Neural cell (in vitro differentiated cells): ENCODE measurements around the gene FAM162B. TPM values are rescaled to one million over a fixed set of nuclear protein-coding genes. Genes with fewer than 3 reads are reported as not detected.

Source experiments
- H2AFZ ChIP-seq: fragments of 200-600, 300-800 bp; sonication (generic), shearing (Covaris generic); 2 replicates; pipeline ENCODE4 v1.6.0; 2014; ENCODE audit warnings: low read depth, mild to moderate bottlenecking, antibody characterized with exemption, low read length, moderate library complexity
- H3F3A ChIP-seq: fragments of 200-600 bp; shearing (Covaris generic); 2 replicates; pipeline ENCODE4 v1.6.1; 2016; ENCODE audit warnings: mild to moderate bottlenecking, moderate library complexity, mixed read lengths, antibody characterized with exemption, low read length; ENCODE audit not compliant: insufficient read depth, poor library complexity, severe bottlenecking
- H3K27ac ChIP-seq: fragments of 200-600, 300-800 bp; sonication (generic), shearing (Covaris generic); 2 replicates; pipeline ENCODE4 v1.5.1; 2014; ENCODE audit warnings: mild to moderate bottlenecking, low read length, moderate library complexity
- H3K27me3 ChIP-seq: fragments of 300-800, 200-600 bp; sonication (generic), shearing (Covaris generic); 2 replicates; pipeline ENCODE4 v1.6.0; 2014; ENCODE audit warnings: mild to moderate bottlenecking, low read depth, low read length, moderate library complexity; ENCODE audit not compliant: insufficient read depth
- H3K36me3 ChIP-seq: fragments of 300-800, 200-600 bp; sonication (generic), shearing (Covaris generic); 2 replicates; pipeline ENCODE4 v1.5.1; 2014; ENCODE audit warnings: mild to moderate bottlenecking, antibody characterized with exemption, low read length, moderate library complexity; ENCODE audit not compliant: insufficient read depth
- H3K4me2 ChIP-seq: fragments of 300-800, 200-600 bp; sonication (generic), shearing (Covaris generic); 2 replicates; pipeline ENCODE4 v1.6.0; 2014; ENCODE audit warnings: mild to moderate bottlenecking, low read length
- H3K4me3 ChIP-seq: fragments of 300-800, 200-600 bp; sonication (generic), shearing (Covaris generic); 2 replicates; pipeline ENCODE4 v1.5.1; 2014; ENCODE audit warnings: mild to moderate bottlenecking, low read length, moderate library complexity
- H3K79me2 ChIP-seq: fragments of 200-600 bp; shearing (Covaris generic); replicated peaks from 2 replicates; pipeline ENCODE4 v1.6.0; 2014; ENCODE audit warnings: mild to moderate bottlenecking, low read length, moderate library complexity; ENCODE audit not compliant: insufficient read depth
- H3K9ac ChIP-seq: fragments of 300-800, 200-600 bp; sonication (generic), shearing (Covaris generic); 2 replicates; pipeline ENCODE4 v1.6.1; 2016; ENCODE audit warnings: mild to moderate bottlenecking, low read length, mixed read lengths
- H3K9me2 ChIP-seq: fragments of 200-600 bp; shearing (Covaris generic); 2 replicates; pipeline ENCODE4 v1.6.1; 2016; ENCODE audit warnings: mild to moderate bottlenecking, low read length, mixed read lengths; ENCODE audit not compliant: insufficient read depth
- H3K9me3 ChIP-seq: fragments of 200-600, 300-800 bp; sonication (generic), shearing (Covaris generic); 2 replicates; pipeline ENCODE4 v1.6.1; 2016; ENCODE audit warnings: mild to moderate bottlenecking, mixed run types, low read length, moderate library complexity, mixed read lengths
- H4K20me1 ChIP-seq: fragments of 200-600 bp; shearing (Covaris generic); 2 replicates; pipeline ENCODE4 v1.6.1; 2016; ENCODE audit warnings: mild to moderate bottlenecking, mixed run types; ENCODE audit not compliant: insufficient read depth
- EP300 ChIP-seq: fragments of 450-650 bp; conservative IDR thresholded peaks from 2 replicates; pipeline ENCODE4 v1.6.1; 2014; ENCODE audit warnings: antibody characterized with exemption, mild to moderate bottlenecking, moderate library complexity; ENCODE audit not compliant: poor library complexity, severe bottlenecking
- EZH2 ChIP-seq: fragments of 200-600, 300-800 bp; shearing (Covaris generic), sonication (generic); IDR thresholded peaks from 2 replicates; pipeline ENCODE4 v1.6.1; 2014; ENCODE audit warnings: antibody characterized with exemption, low read length, borderline replicate concordance, mild to moderate bottlenecking; ENCODE audit not compliant: insufficient read depth, poor library complexity, severe bottlenecking
- MXI1 ChIP-seq: fragments of 450-650 bp; conservative IDR thresholded peaks from 2 replicates; pipeline ENCODE4 v1.6.1; 2014; ENCODE audit warnings: antibody characterized with exemption, mild to moderate bottlenecking; ENCODE audit not compliant: poor library complexity, severe bottlenecking
- POLR2AphosphoS5 ChIP-seq: IDR thresholded peaks from 2 replicates; pipeline ENCODE4 v1.6.1; 2012
- RAD21 ChIP-seq: fragments of 450-650 bp; conservative IDR thresholded peaks from 2 replicates; pipeline ENCODE4 v1.6.1; 2014; ENCODE audit warnings: antibody characterized with exemption, mild to moderate bottlenecking, moderate library complexity
- SMC3 ChIP-seq: fragments of 450-650 bp; conservative IDR thresholded peaks from 2 replicates; pipeline ENCODE4 v1.6.1; 2014; ENCODE audit warnings: antibody characterized with exemption, mild to moderate bottlenecking, moderate library complexity; ENCODE audit not compliant: poor library complexity
- TAF1 ChIP-seq: IDR thresholded peaks from 2 replicates; pipeline ENCODE4 v1.6.1; 2012; ENCODE audit warnings: low read depth
- polyA plus RNA-seq: library from polyadenylated mRNA; depleted of rRNA; stranded (reverse); fragments of >200 nt; gene quantifications from 2 replicates; pipeline ENCODE4 v1.2.3, GENCODE V29; 2014
- TF ChIP-seq, protein P1 (sequence below): fragments of 450-650 bp; IDR thresholded peaks from 2 replicates; pipeline ENCODE4 v1.5.1; 2014; ENCODE audit warnings: antibody characterized with exemption, mild to moderate bottlenecking, moderate library complexity; ENCODE audit not compliant: poor library complexity, severe bottlenecking
- TF ChIP-seq, protein P2 (sequence below): IDR thresholded peaks from 2 replicates; pipeline ENCODE4 v1.6.1; 2012; ENCODE audit warnings: borderline replicate concordance

The FAM162B gene
- polyA plus RNA-seq, 1 donor from 2014 or later, result not detected

DNA sequence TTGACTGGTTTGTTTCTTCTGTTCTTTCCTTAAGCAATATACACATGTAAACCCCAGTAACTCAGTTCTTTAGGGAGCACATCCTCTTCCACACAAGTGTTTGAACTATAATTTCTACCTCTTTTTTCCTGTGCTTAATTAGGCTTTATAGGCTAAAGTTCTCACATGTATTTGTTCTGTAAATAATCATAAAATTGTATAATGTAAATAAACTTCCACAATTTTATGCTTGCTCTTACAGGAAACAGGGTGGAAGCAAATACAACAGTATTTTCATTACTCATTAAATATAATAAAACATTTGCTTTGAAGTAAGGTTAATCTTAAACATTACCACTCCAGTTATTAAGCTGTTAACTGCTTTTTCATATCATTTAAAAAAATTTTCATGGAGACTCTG, 36.5 kb upstream of the FAM162B start:
- Histone ChIP-seq H3F3A (no peaks in the 10 kb centered on the region), H3K27me3 (no peaks in the 10 kb centered on the region), H3K4me3 (no peak overlapping the region), H4K20me1 (no peaks in the 10 kb centered on the region), H2AFZ (no peak overlapping the region), H3K36me3 (no peaks in the 10 kb centered on the region), H3K4me2 (no peak overlapping the region), H3K9ac (no peak overlapping the region), H3K27ac (no peak overlapping the region), H3K9me3 (no peaks in the 10 kb centered on the region), H3K79me2 (no peaks in the 10 kb centered on the region), H3K9me2 (no peaks in the 10 kb centered on the region)
- TF ChIP-seq POLR2AphosphoS5, result no peak
- no peak for TF ChIP-seq EP300
- no peak for TF ChIP-seq TAF1
- TF ChIP-seq, protein P1, sequence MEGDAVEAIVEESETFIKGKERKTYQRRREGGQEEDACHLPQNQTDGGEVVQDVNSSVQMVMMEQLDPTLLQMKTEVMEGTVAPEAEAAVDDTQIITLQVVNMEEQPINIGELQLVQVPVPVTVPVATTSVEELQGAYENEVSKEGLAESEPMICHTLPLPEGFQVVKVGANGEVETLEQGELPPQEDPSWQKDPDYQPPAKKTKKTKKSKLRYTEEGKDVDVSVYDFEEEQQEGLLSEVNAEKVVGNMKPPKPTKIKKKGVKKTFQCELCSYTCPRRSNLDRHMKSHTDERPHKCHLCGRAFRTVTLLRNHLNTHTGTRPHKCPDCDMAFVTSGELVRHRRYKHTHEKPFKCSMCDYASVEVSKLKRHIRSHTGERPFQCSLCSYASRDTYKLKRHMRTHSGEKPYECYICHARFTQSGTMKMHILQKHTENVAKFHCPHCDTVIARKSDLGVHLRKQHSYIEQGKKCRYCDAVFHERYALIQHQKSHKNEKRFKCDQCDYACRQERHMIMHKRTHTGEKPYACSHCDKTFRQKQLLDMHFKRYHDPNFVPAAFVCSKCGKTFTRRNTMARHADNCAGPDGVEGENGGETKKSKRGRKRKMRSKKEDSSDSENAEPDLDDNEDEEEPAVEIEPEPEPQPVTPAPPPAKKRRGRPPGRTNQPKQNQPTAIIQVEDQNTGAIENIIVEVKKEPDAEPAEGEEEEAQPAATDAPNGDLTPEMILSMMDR, result no peak
- no peak for TF ChIP-seq MXI1
- no peak for TF ChIP-seq EZH2
- no peak for TF ChIP-seq SMC3
- no peak for TF ChIP-seq RAD21
- TF ChIP-seq, protein P2, sequence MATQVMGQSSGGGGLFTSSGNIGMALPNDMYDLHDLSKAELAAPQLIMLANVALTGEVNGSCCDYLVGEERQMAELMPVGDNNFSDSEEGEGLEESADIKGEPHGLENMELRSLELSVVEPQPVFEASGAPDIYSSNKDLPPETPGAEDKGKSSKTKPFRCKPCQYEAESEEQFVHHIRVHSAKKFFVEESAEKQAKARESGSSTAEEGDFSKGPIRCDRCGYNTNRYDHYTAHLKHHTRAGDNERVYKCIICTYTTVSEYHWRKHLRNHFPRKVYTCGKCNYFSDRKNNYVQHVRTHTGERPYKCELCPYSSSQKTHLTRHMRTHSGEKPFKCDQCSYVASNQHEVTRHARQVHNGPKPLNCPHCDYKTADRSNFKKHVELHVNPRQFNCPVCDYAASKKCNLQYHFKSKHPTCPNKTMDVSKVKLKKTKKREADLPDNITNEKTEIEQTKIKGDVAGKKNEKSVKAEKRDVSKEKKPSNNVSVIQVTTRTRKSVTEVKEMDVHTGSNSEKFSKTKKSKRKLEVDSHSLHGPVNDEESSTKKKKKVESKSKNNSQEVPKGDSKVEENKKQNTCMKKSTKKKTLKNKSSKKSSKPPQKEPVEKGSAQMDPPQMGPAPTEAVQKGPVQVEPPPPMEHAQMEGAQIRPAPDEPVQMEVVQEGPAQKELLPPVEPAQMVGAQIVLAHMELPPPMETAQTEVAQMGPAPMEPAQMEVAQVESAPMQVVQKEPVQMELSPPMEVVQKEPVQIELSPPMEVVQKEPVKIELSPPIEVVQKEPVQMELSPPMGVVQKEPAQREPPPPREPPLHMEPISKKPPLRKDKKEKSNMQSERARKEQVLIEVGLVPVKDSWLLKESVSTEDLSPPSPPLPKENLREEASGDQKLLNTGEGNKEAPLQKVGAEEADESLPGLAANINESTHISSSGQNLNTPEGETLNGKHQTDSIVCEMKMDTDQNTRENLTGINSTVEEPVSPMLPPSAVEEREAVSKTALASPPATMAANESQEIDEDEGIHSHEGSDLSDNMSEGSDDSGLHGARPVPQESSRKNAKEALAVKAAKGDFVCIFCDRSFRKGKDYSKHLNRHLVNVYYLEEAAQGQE, result no peak

DNA sequence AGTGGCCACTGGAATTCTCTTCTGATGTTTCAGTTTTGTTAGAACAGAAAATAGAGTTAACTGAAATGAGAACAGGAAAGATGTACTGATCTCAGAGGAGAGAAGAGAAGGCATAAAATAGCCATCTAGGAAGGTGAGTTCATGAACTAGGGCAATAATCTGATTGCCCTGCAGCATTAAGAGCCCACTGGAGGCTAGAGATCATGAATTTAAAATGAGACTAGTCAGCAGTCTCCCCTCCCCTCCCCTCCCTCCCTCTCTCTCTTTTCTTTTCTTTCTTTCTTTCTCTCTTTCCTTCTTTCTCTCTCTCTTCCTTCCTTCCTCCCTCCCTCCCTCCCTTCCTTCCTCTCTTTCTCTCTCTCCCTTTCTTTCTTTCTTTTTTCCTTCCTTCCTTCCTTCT, 34.4 kb upstream of the FAM162B start:
- no peak overlapping the region for H2AFZ ChIP-seq
- H4K20me1 ChIP-seq, result no peaks in the 10 kb centered on the region
- no peaks in the 10 kb centered on the region for H3K79me2 ChIP-seq
- no peaks in the 10 kb centered on the region for H3K9me2 ChIP-seq
- no peaks in the 10 kb centered on the region for H3K9me3 ChIP-seq
- TF ChIP-seq EZH2 (no peak), SMC3 (no peak), TAF1 (no peak), EP300 (no peak)
- no peaks in the 10 kb centered on the region for H3K27me3 ChIP-seq
- no peaks in the 10 kb centered on the region for H3K36me3 ChIP-seq
- H3K27ac ChIP-seq, result no peak overlapping the region
- no peak overlapping the region for H3K9ac ChIP-seq
- no peak overlapping the region for H3K4me3 ChIP-seq
- no peak overlapping the region for H3K4me2 ChIP-seq
- H3F3A ChIP-seq, result no peaks in the 10 kb centered on the region

DNA sequence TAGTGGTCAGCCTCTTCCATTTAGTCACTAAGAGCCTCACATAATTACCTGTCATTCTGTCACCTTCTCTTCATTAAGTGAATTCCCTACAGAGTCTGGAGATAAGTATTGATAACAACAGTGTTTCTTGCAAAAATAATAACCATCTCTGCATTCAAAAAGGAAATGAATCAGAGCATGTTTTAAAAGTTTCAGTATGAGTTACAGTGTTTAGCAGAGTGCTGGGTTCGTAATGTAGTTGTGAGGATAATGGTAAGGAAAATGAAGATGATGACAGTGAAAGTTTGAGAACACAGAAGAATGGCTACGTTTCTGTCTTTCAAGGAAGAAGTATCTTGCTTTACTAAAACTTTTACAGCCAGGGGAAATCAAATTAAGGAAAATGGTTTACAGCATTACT, 32.1 kb upstream of the FAM162B start:
- Histone ChIP-seq H3K4me3 (no peak overlapping the region), H3K9ac (no peak overlapping the region), H3K36me3 (no peaks in the 10 kb centered on the region), H3K27ac (no peak overlapping the region), H3K27me3 (no peaks in the 10 kb centered on the region), H3K9me2 (no peaks in the 10 kb centered on the region), H3F3A (no peaks in the 10 kb centered on the region), H3K79me2 (no peaks in the 10 kb centered on the region), H3K4me2 (no peak overlapping the region), H4K20me1 (no peaks in the 10 kb centered on the region), H3K9me3 (no peaks in the 10 kb centered on the region), H2AFZ (no peak overlapping the region)
- no peak for TF ChIP-seq SMC3
- TF ChIP-seq MXI1, result no peak
- no peak for TF ChIP-seq TAF1
- TF ChIP-seq, protein P1, result no peak
- TF ChIP-seq, protein P2, result no peak
- TF ChIP-seq EZH2, result no peak
- TF ChIP-seq POLR2AphosphoS5, result no peak
- TF ChIP-seq EP300, result no peak
- no peak for TF ChIP-seq RAD21
